ENCODE data around the gene INPP4A.

Gene INPP4A

DNA sequence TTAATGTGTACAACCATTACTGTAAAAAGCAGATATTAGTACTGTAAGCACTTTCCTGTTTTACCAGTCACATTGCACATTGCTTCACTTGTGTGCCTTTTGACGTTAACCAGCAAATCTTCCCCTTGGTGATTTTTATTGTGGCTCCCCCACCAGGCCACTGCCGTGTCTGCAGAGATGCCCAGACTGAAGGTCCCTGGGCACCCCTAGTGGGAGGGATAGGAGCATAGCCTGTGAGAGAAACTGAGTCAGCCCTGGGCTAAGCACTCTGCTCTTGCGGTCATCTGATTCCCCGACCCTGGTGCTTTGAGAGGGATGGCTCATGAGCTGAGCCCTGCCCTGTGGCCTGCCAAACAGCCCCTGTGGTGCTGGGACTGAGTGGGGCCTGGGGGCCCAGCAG, 73.4 kb downstream of the INPP4A start:
- peak in 3 of 4 experiments; percentile 5 to 27 (median 15) for DNase-seq

DNA sequence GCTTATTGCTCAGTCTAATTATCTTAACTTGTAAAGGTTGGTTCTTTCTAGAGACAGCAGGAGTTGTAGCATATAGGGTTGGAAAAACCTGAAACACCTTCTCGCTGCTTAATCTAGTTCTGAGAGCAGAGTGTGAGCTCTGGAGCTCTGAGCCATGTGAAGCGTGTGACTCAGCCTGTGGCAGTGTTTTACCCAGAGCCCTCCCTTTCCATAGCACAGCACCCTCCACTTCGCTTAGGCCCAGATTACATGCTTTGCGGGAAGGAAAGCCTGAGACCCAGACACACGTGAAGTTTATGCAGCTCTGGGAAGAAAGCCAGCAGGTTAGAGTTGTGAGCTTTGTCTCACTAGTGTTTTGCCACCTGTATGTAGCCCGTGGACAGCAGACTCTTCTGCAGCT, 74.5 kb downstream of the INPP4A start:
- no peak for DNase-seq

DNA sequence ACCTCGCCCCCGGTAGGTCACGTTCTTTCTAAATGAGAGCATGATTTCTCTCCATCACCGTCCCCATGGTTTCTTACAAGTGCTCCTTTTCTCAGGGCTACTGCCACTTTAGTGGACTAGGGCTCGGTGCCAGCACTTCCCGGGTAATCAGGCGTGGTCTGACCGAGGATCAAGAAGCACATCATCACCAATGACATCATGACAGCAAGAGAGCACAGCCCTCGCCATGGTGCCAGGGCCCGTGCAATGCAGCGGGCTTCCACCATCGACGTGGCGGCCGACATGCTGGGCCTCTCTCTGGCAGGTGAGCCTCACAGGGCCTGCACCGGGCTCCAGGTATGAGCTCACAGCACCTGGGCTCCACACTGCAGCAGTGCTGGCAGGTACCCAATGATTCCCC, 75.2 kb downstream of the INPP4A start:
- no peak for DNase-seq

DNA sequence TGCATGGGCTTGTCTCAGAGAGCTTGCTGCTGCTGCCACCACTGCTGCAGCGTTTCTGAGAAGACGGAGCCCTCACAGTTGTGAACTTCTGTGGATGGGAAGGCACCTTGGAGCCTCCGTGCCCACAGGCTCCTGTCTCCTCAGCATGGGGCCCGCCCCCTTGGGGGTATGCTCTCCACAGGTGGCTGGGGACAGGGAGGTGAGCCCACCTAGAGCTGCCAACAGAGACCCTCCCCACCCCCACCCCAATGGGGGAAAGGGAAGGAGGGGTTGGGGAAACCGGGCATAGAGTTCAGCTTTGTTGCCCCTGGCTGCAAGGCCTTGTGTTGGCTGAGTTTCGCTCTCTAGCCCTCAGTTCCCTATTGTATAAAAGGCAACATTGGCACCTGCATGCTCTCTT, 76.1 kb downstream of the INPP4A start:
- no peak for DNase-seq

DNA sequence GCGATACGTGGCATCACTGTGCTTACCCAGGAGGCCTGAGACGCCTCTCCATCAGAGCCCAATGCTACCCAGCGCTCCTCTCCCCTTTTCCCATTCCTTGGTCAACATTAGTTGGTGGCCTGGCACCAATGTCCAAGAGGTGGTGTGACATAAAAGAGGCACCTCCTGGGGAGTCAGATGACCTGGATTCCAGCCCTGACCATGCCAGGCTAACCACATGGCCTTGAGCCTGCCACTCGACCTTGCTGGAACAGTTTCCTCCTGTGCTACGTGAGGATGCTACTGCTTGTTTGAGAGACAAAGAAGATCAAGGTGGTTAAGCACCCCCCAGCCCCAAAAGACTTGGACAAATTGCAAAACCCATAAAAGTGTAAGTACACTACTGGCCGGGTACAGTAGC, 76.6 kb downstream of the INPP4A start:
- no peak for DNase-seq

DNA sequence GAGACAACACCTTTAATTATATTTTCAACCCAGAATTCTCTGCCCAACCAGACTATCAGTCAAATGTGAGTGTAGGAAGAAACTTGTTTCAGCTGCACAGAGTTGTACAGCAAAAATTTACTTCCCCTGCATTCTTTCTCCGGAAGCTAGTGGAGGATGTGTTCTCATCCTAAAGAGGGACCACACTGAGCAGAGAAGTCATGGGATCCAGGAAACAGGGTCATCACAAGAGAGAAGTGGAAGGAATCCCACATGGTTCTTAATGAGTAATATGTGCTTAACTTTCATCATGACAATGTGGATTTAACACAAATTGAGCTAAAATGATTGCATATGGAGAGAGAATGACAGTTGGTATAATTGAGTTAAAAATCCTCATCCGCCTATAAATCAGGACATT, 78.2 kb downstream of the INPP4A start:
- no peak for DNase-seq

DNA sequence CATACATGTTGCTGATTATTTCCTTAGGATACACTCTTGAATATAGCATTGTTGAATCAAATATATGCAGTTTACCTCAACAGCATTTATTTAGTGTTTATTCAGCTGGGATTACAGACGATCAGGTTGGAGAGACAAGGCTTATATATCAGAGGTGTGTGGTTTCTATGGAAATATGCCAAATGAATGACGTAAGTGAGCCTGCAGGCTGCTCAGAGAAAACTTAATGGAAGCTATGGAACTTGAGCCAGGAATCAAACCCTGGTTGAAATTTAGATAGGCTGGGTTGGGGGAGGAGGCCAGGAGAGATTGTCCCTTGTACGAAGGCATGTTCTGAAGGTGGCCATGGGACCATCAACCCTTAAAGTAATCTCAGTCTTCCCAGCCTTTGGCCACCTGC, 79.5 kb downstream of the INPP4A start:
- DNase-seq, result no peak

DNA sequence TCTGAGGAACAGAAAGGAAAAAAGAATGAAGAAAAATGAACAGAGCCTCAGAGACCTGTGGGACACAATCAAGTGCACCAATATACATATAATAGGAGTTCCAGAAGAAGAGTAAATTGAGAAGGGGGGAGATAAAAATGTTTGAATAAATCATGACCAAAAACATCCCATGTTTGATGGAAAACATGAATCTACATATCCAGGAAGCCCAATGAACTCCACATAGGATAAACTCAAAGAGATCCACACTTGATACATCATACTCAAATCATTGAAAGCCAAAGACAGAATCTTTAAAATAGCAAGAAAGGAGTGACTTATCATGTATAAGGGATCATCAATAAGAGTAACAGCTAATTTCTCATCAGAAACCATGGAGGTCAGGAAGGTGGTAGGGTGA, 83.7 kb downstream of the INPP4A start:
- no peak for DNase-seq

DNA sequence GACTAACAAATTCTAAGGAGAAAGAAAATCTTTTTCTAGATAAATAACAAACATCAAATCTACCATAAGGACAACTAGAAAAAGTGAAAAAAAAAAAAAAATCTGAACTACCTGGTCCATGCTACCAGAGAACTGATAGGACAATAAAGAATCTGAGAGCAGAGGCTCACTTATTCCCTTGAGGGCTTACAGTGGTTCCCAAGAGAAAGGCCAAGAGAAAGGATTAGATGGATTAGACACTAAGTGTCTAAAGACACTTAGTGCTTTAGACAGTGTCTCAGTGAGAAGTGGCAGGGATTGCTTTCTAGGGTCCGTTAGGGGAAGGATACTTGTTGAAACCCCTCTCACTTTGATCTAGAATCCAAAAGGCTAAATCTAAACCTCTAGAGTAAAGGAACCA, 85.5 kb downstream of the INPP4A start:
- no peak for DNase-seq

DNA sequence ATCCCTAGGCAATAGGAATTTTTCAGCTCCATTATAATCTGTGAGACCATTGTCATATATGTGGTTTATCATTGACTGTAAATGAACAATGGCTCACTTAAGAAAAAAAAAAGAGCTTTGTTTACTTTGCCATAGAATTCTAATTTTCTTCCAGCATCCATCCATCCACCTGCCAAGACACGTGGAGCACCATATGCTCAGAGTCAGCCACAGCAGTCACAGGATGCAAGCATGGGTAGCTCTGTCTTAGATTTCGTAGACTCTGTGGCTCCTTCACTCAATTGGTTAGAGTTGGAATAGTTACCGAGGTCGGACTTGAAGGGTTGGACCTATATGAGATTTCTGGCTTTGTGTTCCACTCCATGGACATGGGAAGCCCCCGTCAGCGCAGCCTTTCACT, 88.1 kb downstream of the INPP4A start:
- no peak for DNase-seq

DNA sequence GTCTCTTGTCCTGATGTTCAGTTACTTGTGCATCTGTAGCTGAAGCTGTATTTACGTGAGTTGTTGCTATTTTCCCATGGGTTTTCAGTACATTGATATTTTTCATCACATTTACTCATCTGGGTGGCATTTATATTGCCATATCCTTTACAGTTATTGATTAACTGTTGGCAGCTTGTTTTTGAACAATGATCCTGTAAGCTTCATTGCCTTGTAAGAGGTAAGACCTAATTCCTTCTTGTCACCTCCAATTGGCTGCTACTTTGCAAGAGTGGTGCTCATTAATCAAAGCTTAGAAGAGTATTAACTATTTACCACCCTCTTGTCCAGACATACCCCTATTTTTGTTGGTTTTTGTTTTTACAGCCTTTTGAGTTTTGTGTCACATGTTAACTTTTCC, 88.9 kb downstream of the INPP4A start:
- no peak for DNase-seq

DNA sequence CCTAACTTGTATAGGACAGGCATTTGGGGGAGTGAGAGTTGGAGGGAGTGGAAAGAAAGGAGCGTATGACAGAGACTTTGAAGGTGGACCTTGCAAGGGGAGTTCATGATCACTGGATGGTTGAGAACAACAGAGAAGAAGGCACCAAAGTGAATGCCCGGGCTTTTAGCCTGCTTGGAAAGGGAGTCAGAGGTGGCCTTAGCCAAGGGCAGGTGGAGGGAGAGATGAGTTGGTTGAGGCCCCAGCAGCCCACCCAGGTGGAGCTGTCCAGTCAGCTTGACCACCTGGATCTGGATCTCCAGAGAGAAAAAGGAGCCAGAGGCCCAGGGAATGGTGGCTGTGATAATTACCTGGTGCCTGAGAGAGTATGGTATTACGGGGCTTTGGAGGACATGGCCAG, 90.1 kb downstream of the INPP4A start:
- no peak for DNase-seq

DNA sequence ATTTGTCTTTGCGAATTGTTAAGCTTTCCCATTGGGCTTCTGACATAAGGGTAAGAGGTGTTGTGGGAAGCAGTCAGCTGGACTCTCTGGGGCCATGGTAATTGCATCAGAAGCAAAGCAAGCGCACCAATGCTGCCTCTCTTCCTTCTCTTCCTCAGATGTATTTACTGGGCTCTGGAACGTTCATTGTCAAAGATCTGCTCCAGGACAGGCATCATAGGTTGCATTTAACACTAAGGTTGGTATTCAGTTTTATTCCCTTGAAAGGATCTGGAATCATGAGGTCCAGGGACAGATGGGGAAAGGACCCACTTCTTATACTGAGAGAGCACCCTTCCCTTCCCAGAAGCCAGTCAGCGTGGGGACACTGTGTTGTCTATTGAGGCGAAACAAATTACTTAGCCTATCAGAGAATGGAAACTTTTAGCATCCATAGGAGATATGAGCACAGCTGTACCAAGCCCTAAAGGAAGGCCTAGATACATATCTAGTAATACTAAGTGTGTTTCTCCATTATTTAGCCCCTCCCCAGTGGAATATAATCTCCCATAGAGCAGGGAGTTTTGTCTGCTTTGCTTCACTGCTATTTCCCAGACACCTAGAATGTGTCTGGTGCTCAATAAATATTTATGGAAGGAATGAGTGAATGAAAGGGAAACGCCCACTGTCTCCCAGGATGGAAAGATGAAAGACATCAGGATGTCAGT, 91.5 kb downstream of the INPP4A start:
- no peak for DNase-seq

DNA sequence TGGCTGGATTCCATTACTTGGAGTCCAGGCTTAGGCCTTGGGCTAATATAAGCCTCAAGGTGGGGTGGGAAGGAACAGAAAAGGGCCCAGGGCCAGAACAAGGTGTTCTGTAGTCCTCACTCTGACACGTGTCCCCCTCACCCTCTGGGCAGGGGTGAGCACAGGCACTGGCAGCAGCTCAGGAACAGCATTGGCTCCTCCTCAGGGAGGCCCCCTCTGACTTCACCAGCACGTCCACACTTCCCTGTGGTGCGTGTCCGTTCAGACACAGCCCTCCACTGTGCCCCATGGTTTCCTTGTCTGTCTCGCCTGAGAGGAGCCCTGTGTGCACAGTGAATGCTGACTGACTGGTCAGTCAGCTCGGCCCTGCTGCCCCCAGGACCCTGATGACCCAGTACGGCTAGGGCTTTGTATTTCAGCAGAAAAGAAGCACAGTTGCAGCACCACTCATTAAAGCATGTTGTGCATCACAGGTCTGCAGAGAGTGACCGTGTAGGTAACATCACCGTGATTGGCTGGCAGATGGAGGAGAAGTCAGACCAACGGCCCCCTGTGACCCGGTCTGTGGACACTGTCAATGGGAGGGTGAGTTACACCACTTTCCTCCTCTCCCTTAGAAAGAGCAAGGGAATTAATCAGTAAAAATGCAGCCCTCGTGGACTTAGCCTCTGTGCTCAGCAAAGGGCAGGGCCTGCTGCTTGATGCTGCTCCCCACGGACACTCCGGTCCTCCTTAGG, 92.9 kb downstream of the INPP4A start:
- DNase-seq, result no peak

DNA sequence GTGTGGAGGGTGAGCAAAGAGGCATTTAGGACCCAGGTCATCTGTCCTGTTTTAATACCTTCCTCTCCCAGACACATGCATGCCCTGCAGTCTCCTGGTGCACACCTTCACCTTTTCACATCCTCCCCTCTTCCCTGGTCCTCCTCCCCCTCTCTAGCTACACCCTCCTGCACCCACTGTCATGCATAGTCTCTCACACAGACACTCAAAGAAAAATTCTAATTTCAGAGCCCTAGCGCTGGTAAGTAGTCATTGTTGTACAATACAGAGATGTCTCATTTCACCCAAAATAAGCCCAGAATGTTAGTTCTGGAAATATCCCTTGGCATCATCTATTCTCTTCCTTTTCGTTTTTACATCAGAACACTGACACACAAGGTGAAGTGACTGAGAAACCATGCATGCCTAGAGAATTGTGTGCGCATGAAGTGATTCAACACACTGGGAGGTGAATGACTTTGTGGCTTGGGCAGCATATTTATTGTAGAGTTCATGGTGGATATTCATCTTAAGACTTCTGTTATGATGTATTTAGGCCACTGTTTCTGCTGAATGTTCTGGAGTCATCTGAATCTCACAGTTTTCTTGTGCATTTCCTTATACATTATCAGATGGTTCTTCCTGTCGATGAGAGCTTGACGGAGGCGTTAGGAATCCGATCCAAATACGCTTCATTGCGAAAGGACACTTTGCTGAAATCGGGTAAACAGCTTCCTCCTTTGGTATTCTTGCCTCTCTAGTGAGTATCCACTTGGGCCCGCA, 93.8 kb downstream of the INPP4A start:
- DNase-seq, result no peak

DNA sequence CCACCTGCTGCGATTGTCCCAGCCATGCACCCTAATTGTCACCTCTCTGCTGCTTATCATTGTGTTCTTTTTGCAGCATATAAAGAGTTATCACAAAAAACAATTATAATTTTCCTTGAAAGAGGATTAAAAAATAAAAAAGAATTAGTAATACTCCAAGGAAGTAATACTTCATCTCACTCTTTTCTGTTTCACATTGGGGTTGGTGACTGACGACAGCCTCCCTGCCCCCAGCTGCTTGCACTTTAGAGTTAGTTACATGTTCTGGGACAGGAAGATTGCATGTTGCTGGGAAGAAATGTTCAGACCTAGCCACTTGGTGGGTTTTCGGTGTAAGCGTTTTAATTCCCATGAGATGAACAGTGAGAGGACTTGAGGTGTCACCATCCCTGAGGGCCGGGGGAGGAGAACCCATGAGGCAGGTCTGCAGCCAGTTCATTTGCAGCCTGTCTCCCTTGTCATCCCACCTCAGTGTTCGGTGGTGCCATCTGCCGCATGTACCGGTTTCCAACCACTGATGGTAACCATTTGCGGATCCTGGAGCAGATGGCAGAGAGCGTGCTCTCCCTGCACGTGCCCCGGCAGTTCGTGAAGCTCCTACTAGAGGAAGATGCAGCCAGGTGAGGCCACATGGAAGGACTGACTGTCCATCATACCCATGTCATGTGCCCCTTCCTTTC, 94.5 kb downstream of the INPP4A start:
- no peak for DNase-seq

DNA sequence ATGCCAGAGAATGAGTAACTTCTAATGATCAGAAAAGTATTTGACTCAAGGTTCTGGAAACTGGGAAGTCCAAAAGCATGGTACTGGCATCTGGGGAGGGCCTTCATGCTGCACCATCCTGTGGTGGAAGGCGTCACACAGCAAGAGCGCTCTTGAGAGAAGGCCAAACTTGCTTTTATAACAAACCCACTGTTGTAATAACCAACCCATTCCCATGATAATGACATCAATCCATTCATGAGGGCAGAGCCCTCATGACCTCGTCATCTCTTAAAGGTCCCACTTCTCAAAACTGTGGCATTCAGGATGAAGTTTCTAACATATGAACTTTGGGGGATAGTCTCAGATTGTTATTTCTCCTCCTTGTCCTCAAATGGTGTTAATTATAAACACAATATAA, 95.9 kb downstream of the INPP4A start:
- DNase-seq, result no peak

DNA sequence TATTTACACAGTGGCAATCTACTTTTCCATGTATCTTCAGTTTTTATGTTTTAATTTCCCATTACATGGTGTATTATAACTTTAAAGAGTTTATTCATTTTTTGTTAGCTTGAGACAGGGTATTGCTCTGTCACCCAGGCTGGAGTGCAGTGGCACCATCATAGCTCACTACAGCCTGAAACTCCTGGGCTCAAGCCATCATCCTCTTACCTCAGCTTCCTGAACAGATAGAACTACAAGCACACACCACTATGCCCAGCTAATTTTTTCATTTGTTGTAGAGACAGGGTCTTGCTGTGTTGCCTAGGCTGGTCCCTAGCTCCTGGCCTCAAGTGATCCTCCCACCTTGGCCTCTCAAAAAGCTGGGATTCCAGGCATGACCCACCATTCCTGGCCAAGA, 96.8 kb downstream of the INPP4A start:
- no peak for DNase-seq

DNA sequence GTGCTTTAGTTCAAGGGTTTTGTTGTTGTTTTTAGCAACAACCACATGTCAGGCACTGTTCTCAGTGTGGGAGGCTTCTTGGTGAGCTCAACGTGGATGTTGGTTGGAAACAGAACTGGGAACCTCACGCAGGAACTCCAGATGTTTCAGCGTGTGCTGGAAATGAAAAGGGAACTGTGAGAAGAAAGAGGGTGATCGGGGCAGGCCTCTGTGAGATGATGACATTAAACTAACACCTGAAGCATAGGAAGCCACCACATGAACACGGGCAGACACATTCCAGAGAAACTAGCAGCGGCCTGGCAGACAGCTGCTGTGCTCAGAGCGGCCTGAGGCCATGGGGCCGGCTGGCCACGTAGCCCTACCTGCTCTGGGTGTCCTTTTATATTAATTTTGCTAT, 97.2 kb downstream of the INPP4A start:
- DNase-seq, result no peak

DNA sequence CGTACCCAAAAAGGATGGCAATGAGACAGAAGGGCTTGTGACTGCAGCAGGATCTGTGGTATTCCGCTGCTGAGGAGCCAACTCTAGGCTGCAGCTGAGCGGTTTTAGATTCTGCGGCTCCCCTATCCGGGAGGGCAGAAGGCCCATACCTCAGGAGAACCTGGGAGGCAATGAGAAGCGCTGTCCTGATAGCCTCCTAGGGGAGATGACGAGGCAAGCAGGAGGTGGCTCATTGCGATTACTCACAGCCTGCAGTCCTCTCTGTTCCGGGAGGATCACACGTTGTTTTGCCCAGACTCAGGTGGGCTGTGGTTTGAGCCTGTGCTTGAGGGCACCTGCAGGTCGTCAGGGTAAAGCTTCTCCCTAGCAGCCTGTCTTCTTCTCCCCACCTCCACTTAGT, 98.6 kb downstream of the INPP4A start:
- DNase-seq, result no peak

DNA sequence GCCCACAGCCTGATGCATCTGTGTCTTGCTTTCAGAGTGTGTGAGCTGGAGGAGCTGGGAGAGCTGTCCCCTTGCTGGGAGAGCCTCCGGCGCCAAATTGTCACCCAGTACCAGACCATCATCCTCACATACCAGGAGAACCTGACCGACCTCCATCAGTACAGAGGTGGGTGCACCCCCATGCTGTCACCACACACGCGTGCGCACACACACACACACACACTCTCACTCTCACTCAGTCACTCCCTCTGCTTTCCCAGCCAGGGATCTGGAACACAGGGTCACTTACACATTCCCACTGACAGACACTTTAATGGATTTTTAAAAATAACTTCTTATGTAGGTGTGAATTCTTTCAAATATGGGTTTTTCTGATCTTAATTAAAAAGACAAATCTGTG, 99.2 kb downstream of the INPP4A start:
- DNase-seq, result no peak

DNA sequence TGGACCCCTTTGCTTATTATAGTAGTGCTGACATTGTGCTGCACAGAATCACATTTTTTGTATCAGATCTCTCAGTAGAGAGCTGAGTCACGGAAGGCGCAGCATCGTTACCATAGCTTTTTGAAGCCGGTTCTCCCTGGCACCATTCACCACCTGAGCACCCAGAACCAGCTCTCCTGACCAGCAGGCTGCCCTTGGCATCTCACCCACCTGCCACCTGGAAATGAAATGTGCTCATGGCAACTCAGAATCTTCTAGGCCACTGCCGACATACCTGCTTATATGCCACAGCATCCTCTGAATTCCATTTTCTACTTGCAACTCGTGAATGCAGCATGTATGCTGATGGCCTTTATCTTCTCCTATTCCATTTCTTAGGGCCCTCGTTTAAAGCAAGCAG, 100.9 kb downstream of the INPP4A start:
- DNase-seq, result no peak

DNA sequence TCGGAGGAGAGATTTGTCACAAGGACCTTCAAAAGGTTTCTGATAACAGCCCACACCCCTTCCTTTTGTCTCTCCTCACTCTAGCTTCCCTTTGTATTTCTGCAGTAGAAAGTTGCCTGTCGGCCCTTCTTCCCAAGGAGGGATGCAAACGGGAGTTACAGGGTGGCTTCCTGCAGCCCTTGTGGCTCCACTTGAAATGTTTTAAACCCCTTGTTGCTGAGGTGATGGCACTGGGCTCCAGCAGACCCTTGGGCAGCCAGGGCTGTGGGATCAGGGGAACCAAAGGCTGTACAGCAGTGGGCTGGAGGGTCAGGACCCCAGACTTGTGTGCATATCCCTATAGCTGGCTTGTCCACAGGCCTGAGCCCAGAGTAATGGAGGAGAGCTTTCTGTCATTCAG, 101.5 kb downstream of the INPP4A start:
- DNase-seq, result no peak

All from activated CD4-positive, CD25-positive, alpha-beta regulatory T cell (primary cell).